Stimulated activated CD8-positive, alpha-beta memory T cell treated with anti-CD3 and anti-CD28 coated beads, Interleukin-2, amount 100 ng/mL, for 1 hour (primary cell): Measurements from ENCODE around the gene ALDOB.

Source experiments
- DNase-seq, 2 donors: peaks; one replicate each; pipeline ENCODE4 v3.0.0-alpha.2; 2020; ENCODE audit warnings: low read depth in 2 of 2

ALDOB gene

GRCh38 chr9:101457003-101457402 is 21.4 kb upstream of the ALDOB start:
- DNase-seq = no peak

- no peak for DNase-seq
Observed at GRCh38 chr9:101455656-101456240, 20.2 kb upstream of the ALDOB start.

GRCh38 chr9:101453776-101454570 is 18.4 kb upstream of the ALDOB start:
- DNase-seq = no peak

DNA sequence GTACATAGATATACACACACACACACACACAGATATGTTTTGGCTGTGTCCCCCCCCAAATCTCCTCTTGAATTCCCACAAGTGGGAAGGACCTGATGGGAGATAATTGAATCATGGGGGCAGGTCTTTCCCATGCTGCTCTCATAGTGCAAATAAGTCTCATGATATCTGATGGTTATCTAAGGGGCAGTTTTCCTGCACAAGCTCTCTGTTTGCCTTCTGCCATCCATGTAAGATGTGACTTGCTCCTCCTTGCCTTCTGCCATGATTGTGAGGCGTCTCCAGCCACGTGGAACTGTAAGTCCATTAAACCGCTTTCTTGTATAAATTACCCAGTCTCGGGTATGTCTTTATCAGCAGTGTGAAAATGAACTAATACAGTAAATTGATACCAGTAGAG is 15.9 kb upstream of the ALDOB start:
- no peak for DNase-seq

GRCh38 chr9:101450931-101451330 is 15.4 kb upstream of the ALDOB start:
- DNase-seq = no peak

- DNase-seq = peak; percentile 13 to 17
Observed at GRCh38 chr9:101449071-101449721, 13.6 kb upstream of the ALDOB start.

- no peak for DNase-seq
Observed at GRCh38 chr9:101448680-101449070, 13.1 kb upstream of the ALDOB start.

- no peak for DNase-seq
Observed at GRCh38 chr9:101446732-101447131, 11.2 kb upstream of the ALDOB start.

- DNase-seq = no peak
Observed at GRCh38 chr9:101445353-101446029, 9.9 kb upstream of the ALDOB start.

GRCh38 chr9:101443364-101443771 is 7.8 kb upstream of the ALDOB start:
- no peak for DNase-seq

GRCh38 chr9:101442736-101443135 is 7.2 kb upstream of the ALDOB start:
- no peak for DNase-seq

DNA sequence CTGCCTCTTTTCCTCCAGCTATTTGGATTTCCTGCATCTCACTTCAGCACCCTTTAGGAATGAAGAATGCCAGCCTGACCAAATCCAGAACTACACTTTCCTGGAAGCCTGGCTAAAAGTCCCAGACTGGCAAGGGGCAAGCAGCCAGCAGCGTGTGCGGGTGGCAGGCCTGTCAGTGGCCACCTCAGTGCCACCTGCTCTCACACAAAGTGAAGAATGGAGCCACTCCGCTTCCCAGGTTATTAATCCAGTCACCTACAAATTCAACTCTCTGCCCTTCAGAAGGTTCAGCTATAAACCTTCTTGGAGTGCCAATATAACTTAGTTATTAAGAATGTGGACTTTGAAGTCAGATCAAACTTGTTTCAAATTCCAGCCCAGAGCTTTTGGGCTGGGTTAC is 6.7 kb upstream of the ALDOB start:
- no peak for DNase-seq

GRCh38 chr9:101440714-101441230 is 5.2 kb upstream of the ALDOB start:
- DNase-seq = no peak

GRCh38 chr9:101438523-101438922 is 2.9 kb upstream of the ALDOB start:
- no peak for DNase-seq

- DNase-seq = no peak
Observed at GRCh38 chr9:101437806-101438232, 2.2 kb upstream of the ALDOB start.

GRCh38 chr9:101434998-101435397 is 576 bp downstream of the ALDOB start:
- DNase-seq = no peak

GRCh38 chr9:101433229-101433628 is 2.3 kb downstream of the ALDOB start:
- no peak for DNase-seq

- no peak for DNase-seq
Observed at GRCh38 chr9:101432740-101433139, 2.8 kb downstream of the ALDOB start.

GRCh38 chr9:101432171-101432570 is 3.4 kb downstream of the ALDOB start:
- no peak for DNase-seq

DNA sequence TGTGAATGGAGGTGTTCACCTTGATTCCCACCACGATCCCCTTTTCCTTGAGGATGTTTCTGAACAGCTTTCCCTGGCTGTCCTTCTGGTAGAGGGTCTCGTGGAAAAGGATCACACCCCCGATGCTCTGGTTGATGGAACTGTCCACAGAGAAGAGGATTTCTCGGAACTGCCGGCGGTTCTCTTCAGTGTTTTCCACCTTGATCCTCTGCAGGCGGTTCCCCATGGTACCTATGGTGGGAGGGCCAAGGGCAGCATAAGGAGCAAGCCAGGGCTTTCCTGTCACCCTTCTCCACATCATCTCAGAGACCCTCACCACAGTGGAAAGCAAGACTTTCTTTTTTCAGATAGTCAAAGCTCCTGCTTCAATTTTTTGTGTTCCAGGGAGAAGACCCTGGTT is 5.8 kb downstream of the ALDOB start:
- no peak for DNase-seq

GRCh38 chr9:101428909-101429308 is 6.7 kb downstream of the ALDOB start:
- DNase-seq = no peak

DNA sequence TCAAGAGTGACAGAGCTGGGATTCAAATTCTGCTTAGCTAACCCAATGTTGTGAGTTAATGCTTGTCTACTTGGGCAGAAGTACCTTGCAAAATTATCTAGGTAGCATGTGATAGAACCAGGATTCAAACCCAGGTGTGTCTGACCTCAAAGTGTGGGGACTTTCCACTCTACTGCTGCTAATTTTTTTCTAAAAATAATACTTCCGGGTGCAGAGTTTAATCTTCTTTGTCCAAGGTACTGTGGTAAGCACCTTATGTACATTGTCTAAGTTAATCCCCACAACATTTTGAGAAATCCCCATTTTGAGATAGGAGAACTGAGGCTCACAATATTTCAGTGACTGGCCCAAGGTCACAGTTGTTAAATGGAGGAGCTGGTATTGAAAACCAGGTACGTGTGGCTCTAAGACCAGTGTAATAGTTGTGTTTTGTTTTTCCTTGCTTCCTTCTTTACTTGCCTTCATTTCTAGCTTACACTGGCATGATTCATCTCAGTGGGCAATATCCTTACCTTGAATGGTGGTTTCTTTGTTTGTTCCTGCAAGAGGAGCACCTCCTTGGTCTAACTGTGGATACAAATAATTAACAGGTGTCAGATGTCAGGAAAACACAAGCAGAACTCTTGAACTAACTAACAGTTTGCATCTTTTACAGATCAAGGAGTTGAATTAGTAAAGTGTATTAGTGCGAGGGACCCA is 7.5 kb downstream of the ALDOB start:
- DNase-seq = no peak
